ENCODE measurements around the gene CHST8.

The CHST8 gene, protein sequence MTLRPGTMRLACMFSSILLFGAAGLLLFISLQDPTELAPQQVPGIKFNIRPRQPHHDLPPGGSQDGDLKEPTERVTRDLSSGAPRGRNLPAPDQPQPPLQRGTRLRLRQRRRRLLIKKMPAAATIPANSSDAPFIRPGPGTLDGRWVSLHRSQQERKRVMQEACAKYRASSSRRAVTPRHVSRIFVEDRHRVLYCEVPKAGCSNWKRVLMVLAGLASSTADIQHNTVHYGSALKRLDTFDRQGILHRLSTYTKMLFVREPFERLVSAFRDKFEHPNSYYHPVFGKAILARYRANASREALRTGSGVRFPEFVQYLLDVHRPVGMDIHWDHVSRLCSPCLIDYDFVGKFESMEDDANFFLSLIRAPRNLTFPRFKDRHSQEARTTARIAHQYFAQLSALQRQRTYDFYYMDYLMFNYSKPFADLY

DNA sequence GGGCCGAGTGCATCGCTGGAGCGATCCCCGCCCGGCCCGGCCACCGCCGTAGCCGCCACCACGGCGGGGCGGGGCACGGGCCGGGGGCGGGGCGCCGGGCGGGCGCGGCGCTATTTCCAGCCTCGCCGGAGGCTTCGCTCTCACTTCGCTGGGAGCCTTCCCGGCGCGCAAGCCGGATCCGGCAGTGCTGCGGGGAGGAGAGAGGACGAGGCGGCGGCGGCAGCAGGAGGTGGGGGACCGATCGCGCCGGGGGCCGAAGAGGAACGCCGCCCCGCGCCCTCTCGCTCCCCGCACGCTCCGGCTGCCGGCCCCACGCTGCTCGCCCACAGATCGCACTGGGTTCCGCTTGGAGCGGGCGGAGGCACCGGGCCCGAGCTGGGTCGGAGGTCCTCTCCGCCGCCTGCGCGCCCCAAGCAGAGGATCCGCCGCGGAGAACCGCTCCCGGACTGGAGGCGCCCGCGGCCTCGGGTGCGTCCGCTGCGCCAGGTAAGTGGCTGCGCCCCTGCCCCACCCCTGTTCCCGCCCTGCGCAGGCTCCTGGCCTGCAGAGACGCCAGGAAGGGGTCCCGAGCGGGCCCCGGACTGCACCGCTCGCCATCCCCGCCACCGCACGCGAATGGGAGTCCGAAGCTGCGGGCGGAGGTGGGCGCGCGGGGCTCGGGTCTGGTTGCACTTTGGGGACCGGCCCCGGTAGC lies at the start of gene CHST8:
Gene CHST8, plus strand, starts transcription at position 143 of the 694 bp plus-strand sequence. CDS start 67,309 bp downstream, outside the sequence.
- H3K9me3 ChIP-seq (ENCODE audit: control insufficient read depth, low read length) = no peaks in the 10 kb centered on the region
- no peaks in the 10 kb centered on the region for H3K36me3 ChIP-seq (ENCODE audit: control insufficient read depth, insufficient read depth, low read length, severe bottlenecking)
- H3K4me3 ChIP-seq (ENCODE audit: low read length) = no peak within 1 kb of the TSS
- peaks cover 51% of the 10 kb centered on the region for H3K27me3 ChIP-seq (replicated peaks; ENCODE audit: control insufficient read depth, insufficient read depth, low read length)
- no peaks in the 10 kb centered on the region for H3K4me1 ChIP-seq (ENCODE audit: control insufficient read depth, insufficient read depth, low read length)
- no peak within 1 kb of the TSS for H3K9ac ChIP-seq (ENCODE audit: low read length)
- peak; percentile 50 for DNase-seq (ENCODE audit: low read depth)

DNA sequence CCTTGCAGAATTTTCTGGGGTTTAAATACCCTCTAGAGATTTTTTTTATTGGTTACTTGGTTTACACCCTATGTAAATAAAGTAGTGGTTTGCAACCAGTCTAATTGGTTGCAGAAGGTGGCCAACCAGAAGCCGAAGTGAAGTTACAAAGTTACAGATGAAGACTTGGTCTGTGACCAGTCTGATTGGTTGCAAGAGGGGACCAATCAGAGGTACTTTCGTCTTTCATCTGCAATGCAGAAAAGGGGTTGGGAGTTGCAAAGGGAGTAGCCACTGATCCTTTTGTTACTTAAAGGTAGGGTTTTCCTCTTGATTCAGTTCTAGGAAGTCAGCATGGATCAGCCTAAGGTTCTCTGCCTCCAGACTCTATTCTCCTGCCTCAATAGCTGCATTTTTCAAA lies 48.8 kb upstream of the CHST8 start:
- H3K27me3 ChIP-seq (replicated peaks; ENCODE audit: control insufficient read depth, insufficient read depth, low read length) = peaks cover 12% of the 10 kb centered on the region

DNA sequence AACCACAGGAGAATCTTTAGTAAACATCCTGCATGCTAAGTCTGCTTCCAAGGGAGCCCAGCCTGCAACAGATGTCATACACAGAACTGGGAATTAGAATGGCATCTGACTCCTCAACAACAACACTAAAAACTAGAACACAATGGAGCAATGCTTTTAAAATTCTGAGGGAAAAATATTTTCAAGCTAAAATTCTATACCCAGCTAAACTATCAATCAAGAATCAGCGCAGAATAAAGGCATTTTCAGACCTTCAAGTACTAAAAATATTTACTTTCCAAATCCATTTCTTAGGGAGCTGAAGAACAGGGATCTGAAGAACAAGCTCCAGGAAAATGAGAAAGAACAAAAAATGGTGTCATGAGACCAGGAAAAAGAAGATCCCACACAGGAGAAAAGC lies 46.9 kb upstream of the CHST8 start:
- Histone ChIP-seq H3K36me3 (ENCODE audit: control insufficient read depth, insufficient read depth, low read length, severe bottlenecking) (no peaks in the 10 kb centered on the region), H3K9me3 (ENCODE audit: control insufficient read depth, low read length) (peaks cover 16% of the 10 kb centered on the region)

More for the DNA sequence above, 48.8 kb upstream of the CHST8 start:
- no peak overlapping the region for H3K4me3 ChIP-seq (ENCODE audit: low read length)
- H3K36me3 ChIP-seq (ENCODE audit: control insufficient read depth, insufficient read depth, low read length, severe bottlenecking) = no peaks in the 10 kb centered on the region
- no peak for DNase-seq (ENCODE audit: low read depth)
- H3K9ac ChIP-seq (ENCODE audit: low read length) = no peak overlapping the region
- no peaks in the 10 kb centered on the region for H3K4me1 ChIP-seq (ENCODE audit: control insufficient read depth, insufficient read depth, low read length)
- peaks cover 16% of the 10 kb centered on the region for H3K9me3 ChIP-seq (ENCODE audit: control insufficient read depth, low read length)

GRCh38 chr19:33578697-33579096 lies 43.1 kb upstream of the CHST8 start:
- Histone ChIP-seq H3K4me1 (ENCODE audit: control insufficient read depth, insufficient read depth, low read length) (no peaks in the 10 kb centered on the region), H3K9me3 (ENCODE audit: control insufficient read depth, low read length) (peaks cover 8% of the 10 kb centered on the region), H3K4me3 (ENCODE audit: low read length) (no peak overlapping the region), H3K27me3 (replicated peaks; ENCODE audit: control insufficient read depth, insufficient read depth, low read length) (peaks cover 3% of the 10 kb centered on the region), H3K9ac (ENCODE audit: low read length) (no peak overlapping the region), H3K36me3 (ENCODE audit: control insufficient read depth, insufficient read depth, low read length, severe bottlenecking) (no peaks in the 10 kb centered on the region)
- DNase-seq (ENCODE audit: low read depth) = no peak

More for the DNA sequence above, 46.9 kb upstream of the CHST8 start:
- Histone ChIP-seq H3K27me3 (replicated peaks; ENCODE audit: control insufficient read depth, insufficient read depth, low read length) (peaks cover 10% of the 10 kb centered on the region), H3K4me3 (ENCODE audit: low read length) (no peak overlapping the region), H3K9ac (ENCODE audit: low read length) (no peak overlapping the region), H3K4me1 (ENCODE audit: control insufficient read depth, insufficient read depth, low read length) (no peaks in the 10 kb centered on the region)
- no peak for DNase-seq (ENCODE audit: low read depth)

- Histone ChIP-seq H3K36me3 (ENCODE audit: control insufficient read depth, insufficient read depth, low read length, severe bottlenecking) (no peaks in the 10 kb centered on the region), H3K4me3 (ENCODE audit: low read length) (no peak overlapping the region), H3K9ac (ENCODE audit: low read length) (no peak overlapping the region), H3K4me1 (ENCODE audit: control insufficient read depth, insufficient read depth, low read length) (no peaks in the 10 kb centered on the region), H3K27me3 (replicated peaks; ENCODE audit: control insufficient read depth, insufficient read depth, low read length) (peaks cover 3% of the 10 kb centered on the region), H3K9me3 (ENCODE audit: control insufficient read depth, low read length) (peaks cover 1% of the 10 kb centered on the region)
- DNase-seq (ENCODE audit: low read depth) = no peak
Measured at GRCh38 chr19:33580026-33580644, 41.6 kb upstream of the CHST8 start.

- Histone ChIP-seq H3K9ac (ENCODE audit: low read length) (no peak overlapping the region), H3K4me3 (ENCODE audit: low read length) (no peak overlapping the region), H3K9me3 (ENCODE audit: control insufficient read depth, low read length) (no peaks in the 10 kb centered on the region), H3K4me1 (ENCODE audit: control insufficient read depth, insufficient read depth, low read length) (no peaks in the 10 kb centered on the region), H3K27me3 (replicated peaks; ENCODE audit: control insufficient read depth, insufficient read depth, low read length) (peaks cover 3% of the 10 kb centered on the region), H3K36me3 (ENCODE audit: control insufficient read depth, insufficient read depth, low read length, severe bottlenecking) (no peaks in the 10 kb centered on the region)
- no peak for DNase-seq (ENCODE audit: low read depth)
Measured at GRCh38 chr19:33580645-33581037, 41.1 kb upstream of the CHST8 start.

GRCh38 chr19:33582914-33583313 lies 38.8 kb upstream of the CHST8 start:
- peaks cover 11% of the 10 kb centered on the region for H3K9me3 ChIP-seq (ENCODE audit: control insufficient read depth, low read length)
- no peak for DNase-seq (ENCODE audit: low read depth)
- H3K9ac ChIP-seq (ENCODE audit: low read length) = no peak overlapping the region
- H3K4me3 ChIP-seq (ENCODE audit: low read length) = no peak overlapping the region
- H3K36me3 ChIP-seq (ENCODE audit: control insufficient read depth, insufficient read depth, low read length, severe bottlenecking) = no peaks in the 10 kb centered on the region
- H3K27me3 ChIP-seq (replicated peaks; ENCODE audit: control insufficient read depth, insufficient read depth, low read length) = peaks cover 3% of the 10 kb centered on the region
- H3K4me1 ChIP-seq (ENCODE audit: control insufficient read depth, insufficient read depth, low read length) = no peaks in the 10 kb centered on the region

- no peak for DNase-seq (ENCODE audit: low read depth)
- Histone ChIP-seq H3K4me3 (ENCODE audit: low read length) (no peak overlapping the region), H3K36me3 (ENCODE audit: control insufficient read depth, insufficient read depth, low read length, severe bottlenecking) (no peaks in the 10 kb centered on the region), H3K4me1 (ENCODE audit: control insufficient read depth, insufficient read depth, low read length) (no peaks in the 10 kb centered on the region), H3K9me3 (ENCODE audit: control insufficient read depth, low read length) (peaks cover 23% of the 10 kb centered on the region), H3K27me3 (replicated peaks; ENCODE audit: control insufficient read depth, insufficient read depth, low read length) (no peaks in the 10 kb centered on the region), H3K9ac (ENCODE audit: low read length) (no peak overlapping the region)
Measured at GRCh38 chr19:33587150-33587549, 34.6 kb upstream of the CHST8 start.

GRCh38 chr19:33590224-33590623 lies 31.5 kb upstream of the CHST8 start:
- peaks cover 33% of the 10 kb centered on the region for H3K9me3 ChIP-seq (ENCODE audit: control insufficient read depth, low read length)
- no peak overlapping the region for H3K9ac ChIP-seq (ENCODE audit: low read length)
- H3K4me3 ChIP-seq (ENCODE audit: low read length) = no peak overlapping the region
- no peaks in the 10 kb centered on the region for H3K4me1 ChIP-seq (ENCODE audit: control insufficient read depth, insufficient read depth, low read length)
- H3K27me3 ChIP-seq (replicated peaks; ENCODE audit: control insufficient read depth, insufficient read depth, low read length) = no peaks in the 10 kb centered on the region
- no peaks in the 10 kb centered on the region for H3K36me3 ChIP-seq (ENCODE audit: control insufficient read depth, insufficient read depth, low read length, severe bottlenecking)
- no peak for DNase-seq (ENCODE audit: low read depth)

DNA sequence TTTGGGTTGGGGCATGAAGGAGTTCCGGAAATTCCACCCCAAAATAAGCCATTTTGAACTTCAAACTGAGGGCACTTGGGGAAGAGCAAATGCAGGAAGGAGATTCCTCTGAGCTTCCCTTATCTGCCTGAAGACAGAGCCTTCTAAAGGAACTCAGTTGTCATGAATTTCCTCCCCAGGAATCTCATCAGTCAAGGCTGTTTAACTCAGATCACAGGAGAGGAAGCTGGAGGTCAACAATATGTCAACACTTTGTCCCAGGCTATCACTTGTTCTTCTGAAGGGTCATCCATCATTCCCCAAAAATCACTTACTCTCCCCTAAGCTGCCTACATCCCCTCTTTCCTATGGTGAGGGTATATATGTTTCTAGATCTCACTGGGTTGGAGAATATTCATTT lies 26.0 kb upstream of the CHST8 start:
- Histone ChIP-seq H3K9me3 (ENCODE audit: control insufficient read depth, low read length) (peaks cover 10% of the 10 kb centered on the region), H3K9ac (ENCODE audit: low read length) (no peak overlapping the region), H3K27me3 (replicated peaks; ENCODE audit: control insufficient read depth, insufficient read depth, low read length) (no peaks in the 10 kb centered on the region), H3K36me3 (ENCODE audit: control insufficient read depth, insufficient read depth, low read length, severe bottlenecking) (no peaks in the 10 kb centered on the region), H3K4me1 (ENCODE audit: control insufficient read depth, insufficient read depth, low read length) (no peaks in the 10 kb centered on the region), H3K4me3 (ENCODE audit: low read length) (no peak overlapping the region)
- no peak for DNase-seq (ENCODE audit: low read depth)

- no peak for DNase-seq (ENCODE audit: low read depth)
Measured at GRCh38 chr19:33601583-33601982, 20.2 kb upstream of the CHST8 start.

More at GRCh38 chr19:33601583-33601982, 20.2 kb upstream of the CHST8 start:
- Histone ChIP-seq H3K36me3 (ENCODE audit: control insufficient read depth, insufficient read depth, low read length, severe bottlenecking) (no peaks in the 10 kb centered on the region), H3K9me3 (ENCODE audit: control insufficient read depth, low read length) (peaks cover 15% of the 10 kb centered on the region), H3K9ac (ENCODE audit: low read length) (no peak overlapping the region), H3K4me1 (ENCODE audit: control insufficient read depth, insufficient read depth, low read length) (no peaks in the 10 kb centered on the region), H3K4me3 (ENCODE audit: low read length) (no peak overlapping the region), H3K27me3 (replicated peaks; ENCODE audit: control insufficient read depth, insufficient read depth, low read length) (no peaks in the 10 kb centered on the region)

Measured in adipocyte (in vitro differentiated cells).